Suppressor macrophage treated with lipopolysaccharide for 1 hour (primary cell): Measurements from ENCODE around the gene HOXB2.
A peak's percentile ranks its signal among the peaks of the same experiment; 100 is the strongest.

ENCODE experiments used
- DNase-seq, 3 donors: peaks; one replicate each; pipeline ENCODE4 v3.0.0-alpha.2; 2020 to 2022

HOXB2 gene

GRCh38 chr17:48539177-48539576, 5.7 kb downstream of the HOXB2 start:
- peak in 2 of 3 donors; percentile 27 to 47 for DNase-seq

DNA sequence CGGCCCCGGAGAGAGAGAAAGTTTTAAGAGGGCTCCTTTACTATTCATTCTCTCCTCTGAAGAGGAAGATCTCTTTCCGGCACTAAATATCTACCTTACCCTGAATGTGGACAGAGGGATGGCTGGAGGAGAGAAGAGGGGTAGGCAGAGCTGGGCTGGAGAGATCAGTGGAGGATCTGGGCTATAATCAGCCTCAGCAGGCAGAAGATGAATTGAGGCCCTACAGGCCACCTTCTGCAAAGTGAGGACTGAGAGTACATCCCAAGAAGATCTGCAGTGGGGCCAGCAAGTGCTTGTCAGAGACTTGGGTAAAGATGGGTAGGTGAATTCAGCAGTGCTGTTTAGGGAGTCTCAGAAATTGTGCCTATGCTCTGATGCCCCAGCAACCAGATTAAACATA, 7.6 kb downstream of the HOXB2 start:
- no peak for DNase-seq

- DNase-seq = peak in 2 of 3 donors; percentile 35 to 38
These were observed 8.9 kb downstream of the HOXB2 start for GRCh38 chr17:48535793-48536559.

- DNase-seq = no peak
These were observed 12.6 kb downstream of the HOXB2 start for GRCh38 chr17:48532261-48532660.

- DNase-seq = no peak
These were observed 14.0 kb downstream of the HOXB2 start, which contains the start of gene HOXB1 for GRCh38 chr17:48530887-48531272. Gene HOXB1 (minus strand): TSS chr17:48531011. CDS start chr17:48530904, 107 bp downstream.

DNA sequence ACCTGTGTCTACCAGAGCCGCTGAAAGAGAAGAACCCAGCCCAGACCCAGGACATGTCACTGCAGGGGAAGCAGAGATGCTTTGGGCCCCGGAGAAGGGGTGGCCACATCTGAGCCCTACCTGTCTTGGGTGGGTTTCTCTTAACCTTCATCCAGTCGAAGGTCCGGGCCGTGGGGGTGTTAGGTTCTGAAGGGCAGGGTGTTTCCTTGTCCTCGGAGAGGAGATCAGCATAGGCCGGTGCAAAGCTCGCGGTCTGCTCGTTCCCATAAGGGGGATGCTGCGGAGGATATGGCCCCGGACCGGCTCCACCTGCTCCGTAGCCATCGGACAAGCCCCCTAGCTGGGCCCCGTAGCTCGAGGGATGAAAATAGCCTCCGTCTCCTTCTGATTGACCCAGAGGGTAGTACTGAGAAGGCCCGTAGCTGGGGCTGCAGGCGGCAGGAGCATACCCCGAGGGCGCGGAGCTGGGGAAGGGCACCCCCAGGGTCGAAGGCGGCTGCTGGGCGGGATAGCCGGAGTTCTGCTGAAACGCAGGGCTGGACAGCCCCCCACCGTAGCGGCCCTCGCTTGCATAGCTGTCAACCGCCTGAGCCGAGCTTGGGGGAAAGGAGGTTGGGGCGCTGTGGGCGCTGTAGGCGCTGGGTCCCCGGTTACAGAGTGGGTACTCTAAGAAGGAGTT, 14.6 kb downstream of the HOXB2 start:
- DNase-seq = no peak

DNA sequence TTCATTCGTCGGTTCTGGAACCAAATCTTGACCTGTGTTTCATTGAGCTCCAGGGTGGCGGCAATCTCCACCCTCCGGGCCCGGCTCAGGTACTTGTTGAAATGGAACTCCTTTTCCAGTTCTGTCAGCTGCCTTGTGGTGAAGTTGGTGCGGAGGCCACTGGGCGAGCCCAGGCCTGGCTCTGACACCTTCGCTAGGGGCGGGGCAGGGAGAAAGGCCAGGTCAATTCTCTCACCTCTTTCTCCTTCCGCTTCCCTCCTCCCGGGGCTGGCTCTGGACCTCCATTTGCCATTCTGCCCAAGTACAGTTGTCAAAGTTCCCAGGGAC, 15.3 kb downstream of the HOXB2 start:
- DNase-seq = no peak

DNA sequence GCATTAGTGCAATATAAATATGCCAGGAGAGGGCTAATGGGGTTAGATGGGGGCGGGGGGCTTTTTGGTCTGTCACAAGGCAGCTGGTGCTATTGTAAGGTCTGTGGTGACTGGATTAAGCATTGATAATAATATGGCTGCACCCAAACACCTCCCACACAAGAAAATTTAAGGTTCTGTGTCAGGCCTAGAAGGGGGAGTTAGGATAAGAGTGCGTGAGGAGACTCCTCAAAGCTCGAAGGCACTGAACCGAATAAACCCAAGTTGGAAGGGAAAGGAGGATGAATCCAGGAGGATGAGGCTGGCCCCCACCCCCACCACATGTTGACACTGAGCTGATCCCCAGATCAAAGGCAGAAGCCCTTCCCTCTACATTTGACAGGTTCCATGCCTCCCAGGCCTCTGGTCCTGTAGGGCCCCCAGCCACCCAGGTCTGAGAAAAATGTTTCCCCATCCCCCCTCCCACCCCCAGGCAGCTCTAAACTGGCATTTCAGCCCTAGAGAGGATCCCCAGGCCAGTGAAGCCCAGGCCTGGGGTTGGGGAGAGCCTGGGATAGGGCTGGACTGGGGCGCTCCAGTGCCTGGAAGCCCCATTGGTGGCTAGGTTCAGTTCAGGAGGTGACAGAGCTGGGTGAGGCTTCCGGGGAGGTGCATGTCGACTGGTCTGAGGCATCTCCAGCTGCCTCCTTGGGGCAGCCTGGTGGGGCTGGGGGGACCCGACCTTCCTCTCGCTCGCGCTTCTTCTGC, 15.8 kb downstream of the HOXB2 start:
- no peak for DNase-seq

- no peak for DNase-seq
These were observed 16.6 kb downstream of the HOXB2 start for GRCh38 chr17:48528153-48528935.

GRCh38 chr17:48527547-48527932, 17.4 kb downstream of the HOXB2 start:
- no peak for DNase-seq

GRCh38 chr17:48526608-48527546, 18.0 kb downstream of the HOXB2 start:
- DNase-seq = no peak

- no peak for DNase-seq
These were observed 21.9 kb downstream of the HOXB2 start for GRCh38 chr17:48523010-48523409.

DNA sequence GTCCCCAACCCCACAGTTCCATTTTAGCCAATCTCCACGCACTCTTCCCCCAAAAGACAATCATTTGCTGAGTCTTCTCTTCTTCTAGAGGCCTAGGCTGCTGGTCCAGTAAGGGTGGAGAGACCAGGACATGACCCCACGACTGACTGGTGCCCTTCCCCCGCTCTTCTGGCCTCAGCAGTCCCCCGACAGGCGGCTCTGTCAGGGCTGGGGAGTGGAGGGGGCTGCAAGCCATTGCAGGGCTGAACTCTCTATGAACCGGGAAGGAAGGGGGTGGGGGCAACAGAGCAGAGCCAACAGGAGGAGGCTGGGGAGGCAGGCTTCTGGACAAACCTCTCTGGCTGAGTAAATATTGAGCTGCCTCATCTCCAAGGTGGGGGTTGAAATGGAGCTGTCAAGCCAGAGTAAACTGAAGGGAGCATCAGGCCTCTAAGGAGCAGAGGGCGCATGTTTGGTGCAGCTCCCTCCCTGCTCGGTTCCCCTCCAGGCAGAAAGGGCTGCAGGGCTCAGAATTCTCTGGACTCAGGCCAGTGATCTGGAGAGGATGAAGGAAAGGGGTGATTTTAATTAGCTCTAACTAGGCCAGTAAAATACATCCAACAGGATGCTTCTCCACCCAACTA, 22.8 kb downstream of the HOXB2 start:
- no peak for DNase-seq

- DNase-seq = no peak
These were observed 24.3 kb downstream of the HOXB2 start for GRCh38 chr17:48520631-48521079.

DNA sequence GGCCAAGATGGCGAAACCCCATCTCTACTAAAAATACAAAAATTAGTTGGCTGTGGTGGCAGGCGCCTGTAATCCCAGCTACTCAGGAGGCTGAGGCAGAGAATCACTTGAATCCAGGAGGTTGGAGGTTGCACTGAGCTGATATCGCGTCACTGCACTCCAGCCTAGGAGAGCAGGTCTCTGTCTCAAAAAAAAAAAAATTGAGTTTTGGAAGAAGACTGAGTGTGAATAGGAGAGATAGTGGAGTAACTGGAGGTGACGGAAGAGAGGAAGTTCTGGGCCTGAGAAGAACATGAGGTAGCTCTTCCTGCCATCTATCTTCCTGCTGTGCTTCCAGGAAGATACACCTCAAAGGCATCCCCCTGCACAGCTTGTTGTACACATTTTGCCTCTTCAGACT, 25.5 kb downstream of the HOXB2 start:
- no peak for DNase-seq

DNA sequence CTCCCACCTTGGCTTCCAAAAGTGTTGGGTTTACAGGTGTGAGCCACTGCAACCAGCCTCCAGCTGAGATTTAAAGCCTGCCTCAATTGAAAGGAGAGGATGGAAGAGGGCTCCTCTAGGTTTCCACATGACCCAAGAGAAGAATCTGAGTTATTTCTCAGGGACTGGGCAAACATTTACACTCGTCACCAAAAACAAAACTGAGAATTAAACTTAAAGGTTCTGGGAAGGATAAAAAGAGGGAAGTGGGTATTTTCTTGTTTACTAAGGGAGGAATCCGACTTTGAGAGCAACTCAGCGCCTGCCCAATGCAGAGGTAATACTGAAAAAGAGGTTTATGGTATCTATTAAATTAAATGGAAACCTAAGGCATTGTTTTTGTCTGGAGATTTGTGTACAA, 27.4 kb downstream of the HOXB2 start:
- DNase-seq = no peak

GRCh38 chr17:48515925-48516900, 28.7 kb downstream of the HOXB2 start:
- DNase-seq = no peak

DNA sequence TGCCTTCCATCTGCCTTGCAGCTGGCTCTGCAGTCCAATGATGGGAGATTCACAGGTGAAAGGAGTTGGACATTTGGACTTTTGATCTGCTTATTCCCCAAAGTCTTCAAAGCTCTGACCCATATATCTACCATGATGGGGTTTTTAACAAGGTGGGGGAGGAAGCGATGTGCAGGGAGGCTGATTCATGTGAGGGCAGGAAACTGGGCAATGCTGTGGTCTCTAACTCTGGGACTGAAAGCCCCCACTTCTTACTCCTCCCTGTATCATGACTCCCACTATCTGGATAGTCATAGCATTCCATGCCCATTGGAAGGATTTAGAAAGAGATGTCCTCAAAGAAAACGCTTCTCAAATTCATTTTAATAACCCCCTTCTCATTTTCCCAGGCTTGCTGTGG, 30.4 kb downstream of the HOXB2 start:
- no peak for DNase-seq

DNA sequence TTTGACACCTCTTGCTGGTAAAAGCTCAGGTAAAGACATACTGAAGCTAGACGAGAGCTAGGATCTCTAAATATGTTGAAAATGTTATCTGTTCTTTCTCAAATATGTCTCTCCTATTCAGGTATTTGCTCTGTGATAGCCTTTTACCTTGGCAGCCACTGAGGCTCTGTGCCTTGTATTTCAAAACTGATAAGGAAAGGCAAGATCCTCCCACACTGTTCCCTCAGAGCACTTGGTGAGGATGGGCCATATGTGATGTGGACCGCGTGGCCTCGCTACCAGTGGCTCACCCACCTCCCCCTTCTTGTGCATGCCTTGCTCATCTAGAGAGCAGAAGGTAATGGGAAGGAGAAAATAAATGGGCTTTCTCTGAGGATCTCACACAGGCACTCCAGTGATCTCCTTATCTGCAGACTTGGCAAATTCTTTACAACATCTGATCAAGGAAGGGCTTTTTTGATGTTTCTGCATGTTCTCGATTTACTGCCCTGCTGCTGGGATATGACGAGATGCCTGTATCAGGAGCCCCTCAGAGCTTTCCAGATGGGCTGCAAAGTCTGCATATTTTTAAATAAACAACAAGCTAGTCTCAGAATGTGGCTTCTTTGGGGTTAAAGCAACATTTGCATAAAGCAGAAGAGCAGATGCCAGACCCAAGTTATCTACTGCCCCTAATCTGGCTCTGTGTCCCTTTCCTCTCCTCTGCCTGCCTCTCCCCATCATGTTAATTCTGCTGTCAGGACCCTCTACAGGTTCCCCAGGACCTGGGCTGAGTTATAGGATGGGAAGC, 31.0 kb downstream of the HOXB2 start:
- no peak for DNase-seq
